Measurements from ENCODE around the gene PREX1.
"Not testable (repeated sequence)": the region's sequence is repeated elsewhere in the genome, so short reads cannot be mapped to it uniquely, and the experiment has no call there.

Gene PREX1

DNA sequence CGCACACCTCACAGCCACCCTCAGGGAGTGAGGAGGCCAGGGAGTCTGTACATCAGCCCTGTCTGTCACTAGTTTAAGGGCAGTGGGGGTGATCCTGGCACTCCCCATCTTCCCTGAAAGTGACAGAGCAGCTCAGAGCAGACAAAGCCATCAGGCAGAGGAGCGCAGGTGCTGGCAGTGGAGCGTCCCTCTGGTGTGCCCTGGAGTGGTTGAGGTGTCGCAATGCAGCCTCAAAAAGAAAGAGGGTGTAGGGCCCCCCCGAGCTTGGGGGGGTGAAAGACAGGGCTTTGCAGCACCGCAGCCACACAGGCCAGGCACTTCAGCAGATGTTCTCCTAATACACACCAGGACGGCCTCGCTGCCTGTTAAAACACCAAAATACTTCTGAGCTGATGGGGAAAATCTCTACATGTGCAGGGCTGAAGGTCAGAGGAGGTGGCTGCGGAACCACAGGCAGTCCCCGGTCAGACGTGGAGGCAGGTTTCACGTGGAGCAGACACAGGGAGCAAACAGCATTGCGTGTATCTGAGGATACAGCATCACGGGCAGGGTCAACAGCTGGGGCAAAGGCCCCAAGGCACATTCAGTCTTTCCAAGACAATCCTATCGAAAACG is 69.5 kb downstream of the PREX1 start:
- Histone ChIP-seq H3K36me3 (peaks cover 0 to 46% (median 0%) of the 10 kb centered on the region in 11 experiments; a peak in 10 of 22 replicates), H4K20me1 (peaks cover 0 to 100% (median 0%) of the 10 kb centered on the region in 11 experiments; a peak in 5 of 22 replicates), H3K4me2 (peak overlapping the region; percentile 56 to 94 (median 82)), H3K9me3 (replicated peaks in 1 of 11) (peaks cover 12 to 37% (median 24%) of the 10 kb centered on the region in 11 experiments; a peak in 21 of 22 replicates), H3K9ac (peak overlapping the region in 10 of 11 experiments; percentile 17 to 78 (median 58); a peak in 15 of 22 replicates), H3K27me3 (no peaks in the 10 kb centered on the region), H3K4me1 (peaks cover 59 to 97% (median 91%) of the 10 kb centered on the region in 10 experiments), H3K4me3 (no peak overlapping the region; a peak in 1 of 20 replicates), H3K27ac (peak overlapping the region in 10 of 11 experiments; percentile 31 to 95 (median 81); a peak in 19 of 22 replicates)
- TF ChIP-seq Cebpa-rat (IDR thresholded peaks at IDR 0.05): peak in 6 of 11 experiments; percentile 14 to 72 (median 50); a peak in 5 of 22 replicates

DNA sequence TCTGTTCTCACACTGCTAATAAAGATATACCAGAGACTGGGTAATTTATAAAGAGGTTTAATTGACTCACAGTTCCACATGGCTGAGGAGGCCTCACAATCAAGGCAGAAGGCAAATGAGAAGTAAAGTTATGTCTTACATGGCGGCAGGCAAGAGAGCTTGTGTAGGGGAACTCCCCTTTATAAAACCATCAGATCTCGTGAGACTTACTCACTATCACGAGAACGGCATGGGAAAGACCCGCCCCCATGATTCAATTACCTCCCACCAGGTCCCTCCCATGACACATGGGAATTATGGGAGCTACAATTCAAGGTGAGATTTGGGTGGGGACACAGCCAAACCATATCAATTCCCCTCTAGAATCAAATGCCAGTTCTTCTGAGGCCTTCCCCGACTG is 71.0 kb downstream of the PREX1 start:
- H3K4me3 ChIP-seq, H3K27me3 ChIP-seq, H3K9ac ChIP-seq: not testable (repeated sequence)
- H4K20me1 ChIP-seq: peaks cover 0 to 100% (median 0%) of the 10 kb centered on the region in 11 experiments; a peak in 5 of 22 replicates
- H3K36me3 ChIP-seq: peaks cover 0 to 52% (median 0%) of the 10 kb centered on the region in 11 experiments; a peak in 10 of 22 replicates
- H3K4me2 ChIP-seq: peak overlapping the region in 9 of 11 experiments; percentile 6 to 94 (median 82); a peak in 10 of 22 replicates
- H3K4me1 ChIP-seq: peaks cover 69 to 97% (median 91%) of the 10 kb centered on the region in 10 experiments
- H3K27ac ChIP-seq: peak overlapping the region in 8 of 11 experiments; percentile 29 to 95 (median 81); a peak in 8 of 22 replicates
- H3K9me3 ChIP-seq (replicated peaks in 1 of 11): peaks cover 12 to 40% (median 25%) of the 10 kb centered on the region in 11 experiments; a peak in 21 of 22 replicates

DNA sequence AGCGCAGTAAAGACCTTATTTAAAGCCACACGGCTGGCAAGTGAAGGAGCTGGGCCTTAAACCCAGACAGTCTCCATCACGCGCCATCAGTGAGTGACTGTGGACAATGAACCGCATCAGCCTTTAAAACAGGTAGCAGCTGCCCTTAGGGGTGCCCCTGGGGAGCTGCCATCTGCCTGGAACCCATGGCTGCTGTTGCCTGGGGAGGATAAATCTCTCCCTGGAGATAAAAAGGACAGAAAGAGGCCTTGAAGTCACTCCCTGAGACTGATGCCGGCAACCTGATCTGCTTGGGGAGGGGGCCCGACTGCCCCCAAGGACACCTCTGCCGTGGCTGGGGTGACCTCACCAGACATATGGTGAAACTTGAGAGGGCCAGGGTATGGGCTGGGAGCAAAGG is 73.5 kb downstream of the PREX1 start:
- Histone ChIP-seq H3K9ac (peak overlapping the region in 5 of 11 experiments; percentile 5 to 61 (median 50); a peak in 9 of 22 replicates), H3K9me3 (replicated peaks in 1 of 11) (peaks cover 12 to 40% (median 25%) of the 10 kb centered on the region in 11 experiments; a peak in 21 of 22 replicates), H3K27me3 (no peaks in the 10 kb centered on the region), H3K4me1 (peaks cover 67 to 97% (median 91%) of the 10 kb centered on the region in 10 experiments), H3K27ac (peak overlapping the region in 8 of 11 experiments; percentile 47 to 93 (median 76); a peak in 13 of 22 replicates), H3K4me2 (peak overlapping the region; percentile 2 to 88 (median 72); a peak in 20 of 22 replicates), H4K20me1 (peaks cover 0 to 100% (median 0%) of the 10 kb centered on the region in 11 experiments; a peak in 5 of 22 replicates), H3K36me3 (peaks cover 0 to 57% (median 0%) of the 10 kb centered on the region in 11 experiments; a peak in 10 of 22 replicates), H3K4me3 (no peak overlapping the region)
- TF ChIP-seq Cebpa-rat (IDR thresholded peaks at IDR 0.05): no peak

DNA sequence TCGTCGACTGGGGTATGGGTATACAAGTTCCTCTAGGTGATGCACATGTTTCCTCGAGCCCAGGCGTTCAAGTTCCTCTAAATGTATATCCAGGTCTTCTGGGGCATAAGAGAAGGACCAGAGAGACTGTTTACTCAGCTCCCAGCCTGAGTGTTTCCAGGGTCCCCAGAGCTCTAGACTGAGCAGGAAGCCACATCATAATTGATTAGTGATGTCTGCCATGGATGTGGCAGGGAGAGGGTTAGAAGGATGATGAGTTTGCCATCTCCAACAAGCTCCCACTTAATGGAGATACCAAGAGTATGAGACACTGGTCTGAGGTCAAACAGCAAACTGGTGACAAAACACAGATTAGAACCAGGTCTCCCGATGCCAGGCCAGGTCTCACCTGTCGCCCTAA is 74.8 kb downstream of the PREX1 start:
- H3K4me2 ChIP-seq: peak overlapping the region; percentile 72 to 88 (median 79); a peak in 16 of 22 replicates
- H3K27ac ChIP-seq: peak overlapping the region in 8 of 11 experiments; percentile 85 to 93 (median 88); a peak in 12 of 22 replicates
- no peak overlapping the region for H3K9ac ChIP-seq
- no peaks in the 10 kb centered on the region for H3K27me3 ChIP-seq
- H3K4me1 ChIP-seq: peaks cover 68 to 97% (median 91%) of the 10 kb centered on the region in 10 experiments
- no peak overlapping the region for H3K4me3 ChIP-seq
- TF ChIP-seq Cebpa-rat (IDR thresholded peaks at IDR 0.05): no peak
- H3K9me3 ChIP-seq (replicated peaks in 1 of 11): peaks cover 12 to 40% (median 25%) of the 10 kb centered on the region in 11 experiments; a peak in 21 of 22 replicates
- peaks cover 0 to 100% (median 0%) of the 10 kb centered on the region in 11 experiments; a peak in 6 of 22 replicates for H4K20me1 ChIP-seq
- H3K36me3 ChIP-seq: peaks cover 0 to 50% (median 0%) of the 10 kb centered on the region in 11 experiments; a peak in 10 of 22 replicates

DNA sequence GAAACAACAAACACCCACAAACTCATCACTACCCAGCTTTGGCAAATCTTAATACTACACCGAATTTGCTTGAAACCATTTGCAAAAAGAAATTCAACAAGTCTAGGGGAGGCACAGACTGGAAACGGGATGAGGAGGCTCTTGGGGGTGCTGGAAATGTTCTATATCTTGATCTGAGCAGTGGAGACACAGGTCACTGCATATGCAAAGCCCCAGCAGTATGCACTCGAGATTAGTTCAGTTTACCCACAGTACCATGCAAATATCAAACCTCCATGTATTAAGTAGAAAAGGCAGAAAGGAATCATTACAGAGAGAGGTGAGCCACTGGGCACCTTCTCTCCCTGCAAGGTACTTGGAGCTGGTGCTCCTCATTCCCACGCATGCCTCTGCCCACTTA is 75.9 kb downstream of the PREX1 start:
- peaks cover 0 to 100% (median 0%) of the 10 kb centered on the region in 11 experiments; a peak in 6 of 22 replicates for H4K20me1 ChIP-seq
- peaks cover 0 to 51% (median 0%) of the 10 kb centered on the region in 11 experiments; a peak in 10 of 22 replicates for H3K36me3 ChIP-seq
- no peak for TF ChIP-seq Cebpa-rat (IDR thresholded peaks at IDR 0.05)
- peak overlapping the region in 10 of 11 experiments; percentile 55 to 78 (median 74); a peak in 18 of 22 replicates for H3K9ac ChIP-seq
- H3K9me3 ChIP-seq (replicated peaks in 1 of 11): peaks cover 12 to 35% (median 24%) of the 10 kb centered on the region in 11 experiments; a peak in 21 of 22 replicates
- no peak overlapping the region for H3K4me3 ChIP-seq
- H3K27ac ChIP-seq: peak overlapping the region; percentile 38 to 93 (median 86); a peak in 21 of 22 replicates
- H3K4me2 ChIP-seq: peak overlapping the region; percentile 71 to 88 (median 79)
- H3K27me3 ChIP-seq: no peaks in the 10 kb centered on the region
- peaks cover 76 to 97% (median 91%) of the 10 kb centered on the region in 10 experiments for H3K4me1 ChIP-seq

DNA sequence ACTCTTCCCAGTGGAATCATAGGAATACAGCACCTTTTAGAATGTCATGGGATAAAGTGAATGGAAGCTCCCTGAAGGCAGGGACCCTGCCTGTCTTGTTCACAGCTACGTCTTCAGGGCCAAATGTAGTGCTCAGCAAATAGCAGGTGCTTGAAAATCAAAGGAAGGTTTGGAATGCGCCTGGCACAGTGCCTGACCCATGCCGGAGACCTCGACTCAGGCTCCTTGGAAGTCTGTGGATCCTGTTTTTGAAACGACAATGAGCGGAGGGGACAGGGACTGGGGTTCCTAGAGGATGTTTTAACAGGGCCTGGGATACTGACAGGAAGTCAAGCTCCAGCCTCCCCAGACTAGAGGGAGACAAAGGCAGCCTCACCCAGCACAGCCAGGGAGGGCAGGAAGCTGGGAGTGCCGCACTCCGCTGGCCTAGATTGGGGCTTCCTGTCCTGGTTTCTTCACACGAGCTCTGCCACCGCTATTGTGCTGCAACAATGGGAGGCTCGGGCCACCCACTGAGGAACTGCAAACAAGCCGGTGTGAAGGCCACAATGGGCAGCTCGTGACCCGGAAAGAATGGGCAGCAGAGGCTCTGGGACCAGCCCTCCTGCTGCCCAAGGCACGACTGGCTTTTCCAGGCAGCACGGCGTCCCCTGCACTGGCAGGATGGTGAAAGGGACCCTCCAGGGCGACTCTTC is 76.7 kb downstream of the PREX1 start:
- Histone ChIP-seq H3K9me3 (replicated peaks in 1 of 11) (peaks cover 10 to 27% (median 17%) of the 10 kb centered on the region in 11 experiments; a peak in 21 of 22 replicates), H3K4me3 (peak overlapping the region in 2 of 10 experiments; percentile 10 to 34; a peak in 2 of 20 replicates), H3K27ac (peak overlapping the region; percentile 38 to 93 (median 86); a peak in 21 of 22 replicates), H3K4me1 (peaks cover 82 to 97% (median 90%) of the 10 kb centered on the region in 10 experiments), H3K27me3 (no peaks in the 10 kb centered on the region), H3K36me3 (peaks cover 0 to 52% (median 0%) of the 10 kb centered on the region in 11 experiments; a peak in 10 of 22 replicates), H3K4me2 (peak overlapping the region; percentile 71 to 88 (median 79)), H4K20me1 (peaks cover 0 to 100% (median 0%) of the 10 kb centered on the region in 11 experiments; a peak in 6 of 22 replicates), H3K9ac (peak overlapping the region in 10 of 11 experiments; percentile 55 to 78 (median 74); a peak in 20 of 22 replicates)
- peak in 9 of 11 experiments; percentile 51 to 92 (median 83); a peak in 17 of 22 replicates for TF ChIP-seq Cebpa-rat (IDR thresholded peaks at IDR 0.05)

DNA sequence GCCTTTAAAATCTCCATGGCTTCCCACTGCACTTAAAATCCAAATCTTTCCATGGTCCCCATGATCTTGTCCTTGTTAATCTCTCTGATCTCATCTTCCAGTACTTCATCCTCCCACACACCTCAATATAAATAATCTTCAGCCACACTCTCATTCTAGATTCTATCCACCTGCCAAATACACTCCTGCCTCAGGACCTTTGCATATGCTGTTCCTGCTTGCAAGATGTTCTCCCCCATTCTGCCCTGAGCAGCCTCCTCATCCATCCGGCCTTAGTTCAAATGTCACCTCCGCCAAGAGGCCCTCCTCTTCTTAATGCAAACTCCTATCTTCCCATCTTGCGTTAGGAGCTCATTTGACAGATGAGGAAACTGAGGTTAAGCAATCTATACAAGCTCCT is 77.4 kb downstream of the PREX1 start:
- Histone ChIP-seq H3K4me3 (0 out of 20 replicates have a peak overlapping the region, but pooled peaks of 1 of the 10 experiments have one; percentile 34), H3K4me2 (peak overlapping the region; percentile 72 to 88 (median 79); a peak in 21 of 22 replicates), H4K20me1 (peaks cover 0 to 100% (median 0%) of the 10 kb centered on the region in 11 experiments; a peak in 6 of 22 replicates), H3K36me3 (peaks cover 0 to 50% (median 0%) of the 10 kb centered on the region in 11 experiments; a peak in 9 of 22 replicates), H3K4me1 (peaks cover 82 to 100% (median 92%) of the 10 kb centered on the region in 10 experiments), H3K9ac (peak overlapping the region in 8 of 11 experiments; percentile 59 to 78 (median 76); a peak in 9 of 22 replicates), H3K27ac (peak overlapping the region in 9 of 11 experiments; percentile 79 to 93 (median 88); a peak in 18 of 22 replicates), H3K9me3 (replicated peaks in 1 of 11) (peaks cover 3 to 20% (median 10%) of the 10 kb centered on the region in 11 experiments; a peak in 21 of 22 replicates), H3K27me3 (no peaks in the 10 kb centered on the region)
- TF ChIP-seq Cebpa-rat (IDR thresholded peaks at IDR 0.05): no peak
